UCSD-AML1 (cell line): ENCODE results near the gene TOM1L2.

ENCODE experiments used
- DNase-seq: peaks from one replicate; lab custom pipeline; 2025; ENCODE audit not compliant: unreplicated experiment; lab: John Stamatoyannopoulos, UW

The TOM1L2 gene

GRCh38 chr17:17900615-17901520 lies 71.3 kb downstream of the TOM1L2 start:
- DNase-seq: no peak

- no peak for DNase-seq
Observed at GRCh38 chr17:17899486-17899885, 72.7 kb downstream of the TOM1L2 start.

DNA sequence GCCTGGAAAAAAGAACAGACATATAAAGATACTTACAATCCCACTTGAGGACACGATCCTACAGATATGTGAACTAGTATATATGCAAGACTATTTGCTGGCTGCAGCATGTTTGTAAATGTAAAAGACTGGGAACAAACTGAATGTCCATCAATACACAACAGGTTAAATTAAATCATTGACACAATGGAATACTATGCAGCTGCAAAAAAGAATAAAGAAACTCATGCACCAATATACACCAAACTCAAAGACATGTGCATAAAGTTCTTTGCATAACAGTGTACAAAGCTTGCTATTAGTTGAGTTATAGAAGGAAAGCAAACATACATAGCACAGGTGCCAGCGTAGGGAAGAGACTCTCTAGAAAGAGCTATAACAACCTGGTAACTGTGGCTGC lies 73.5 kb downstream of the TOM1L2 start:
- no peak for DNase-seq

DNA sequence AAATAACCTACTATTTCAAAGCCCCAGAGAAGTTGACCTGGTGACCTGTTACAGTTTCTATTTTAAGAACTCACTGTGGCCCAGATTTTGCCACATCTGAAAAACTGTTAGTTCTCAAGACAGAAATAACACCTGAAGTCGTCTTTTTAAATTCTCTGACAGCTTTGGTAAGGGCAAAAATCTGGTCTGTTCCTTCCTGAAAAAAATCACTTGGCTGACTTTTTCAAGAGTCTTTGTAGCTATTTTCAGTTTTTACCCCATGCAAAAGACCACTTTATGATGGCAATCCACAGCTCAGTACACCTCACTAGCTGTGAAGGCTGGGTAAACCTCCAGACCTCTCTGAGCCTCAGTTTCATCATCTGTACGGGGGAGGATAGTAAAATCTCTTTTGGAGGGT lies 74.8 kb downstream of the TOM1L2 start:
- no peak for DNase-seq

GRCh38 chr17:17896746-17897145 lies 75.5 kb downstream of the TOM1L2 start:
- DNase-seq: no peak

- DNase-seq: no peak
Observed at GRCh38 chr17:17893801-17894644, 78.2 kb downstream of the TOM1L2 start.

DNA sequence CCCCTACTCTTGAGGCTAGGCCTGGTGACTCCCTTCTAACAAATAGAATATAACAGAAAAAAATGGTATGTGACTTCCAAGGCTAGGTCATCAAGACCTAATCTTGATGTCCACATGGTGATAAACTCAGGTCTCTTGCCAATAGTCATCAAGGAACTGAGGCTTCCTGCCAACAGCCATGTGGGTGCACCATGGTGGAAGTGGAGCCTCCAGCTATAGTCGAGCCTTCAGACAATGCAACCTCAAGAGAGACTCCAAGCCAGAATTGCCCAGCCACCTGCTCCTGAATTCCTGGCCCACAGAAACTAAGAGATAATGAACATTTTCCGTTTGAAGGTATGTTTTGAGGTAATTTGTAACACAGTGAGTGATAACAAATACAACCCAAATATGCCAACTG lies 79.5 kb downstream of the TOM1L2 start:
- DNase-seq: no peak

DNA sequence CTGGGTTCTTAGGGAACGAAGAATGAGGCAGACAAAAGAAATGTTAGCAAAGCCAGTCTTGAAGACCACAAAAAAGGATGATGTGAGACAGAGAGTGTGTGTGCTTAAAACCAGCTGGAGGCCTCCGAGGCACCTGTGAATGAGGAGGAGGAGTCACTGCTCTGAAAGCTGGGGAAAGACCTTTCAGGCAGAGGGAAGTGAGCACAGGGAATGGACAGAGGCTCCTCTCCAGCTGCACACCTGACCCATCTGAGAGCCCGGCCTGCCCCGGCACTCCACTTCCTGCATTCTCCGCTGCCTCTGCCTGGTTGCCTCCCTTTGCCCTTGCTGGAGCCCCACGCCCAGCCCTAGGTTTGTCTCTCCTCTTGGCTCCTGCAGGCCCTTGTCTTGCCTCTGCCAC lies 80.2 kb downstream of the TOM1L2 start:
- no peak for DNase-seq

- peak; percentile 49 for DNase-seq
Observed at GRCh38 chr17:17890773-17891759, 81.1 kb downstream of the TOM1L2 start.

GRCh38 chr17:17889922-17890321 lies 82.3 kb downstream of the TOM1L2 start:
- DNase-seq: no peak

- DNase-seq: no peak
Observed at GRCh38 chr17:17888821-17889220, 83.4 kb downstream of the TOM1L2 start.

GRCh38 chr17:17888371-17888770 lies 83.8 kb downstream of the TOM1L2 start:
- DNase-seq: no peak

- no peak for DNase-seq
Observed at GRCh38 chr17:17887752-17888304, 84.4 kb downstream of the TOM1L2 start.

- no peak for DNase-seq
Observed at GRCh38 chr17:17886726-17887125, 85.5 kb downstream of the TOM1L2 start.

GRCh38 chr17:17886226-17886625 lies 86.0 kb downstream of the TOM1L2 start:
- DNase-seq: no peak

DNA sequence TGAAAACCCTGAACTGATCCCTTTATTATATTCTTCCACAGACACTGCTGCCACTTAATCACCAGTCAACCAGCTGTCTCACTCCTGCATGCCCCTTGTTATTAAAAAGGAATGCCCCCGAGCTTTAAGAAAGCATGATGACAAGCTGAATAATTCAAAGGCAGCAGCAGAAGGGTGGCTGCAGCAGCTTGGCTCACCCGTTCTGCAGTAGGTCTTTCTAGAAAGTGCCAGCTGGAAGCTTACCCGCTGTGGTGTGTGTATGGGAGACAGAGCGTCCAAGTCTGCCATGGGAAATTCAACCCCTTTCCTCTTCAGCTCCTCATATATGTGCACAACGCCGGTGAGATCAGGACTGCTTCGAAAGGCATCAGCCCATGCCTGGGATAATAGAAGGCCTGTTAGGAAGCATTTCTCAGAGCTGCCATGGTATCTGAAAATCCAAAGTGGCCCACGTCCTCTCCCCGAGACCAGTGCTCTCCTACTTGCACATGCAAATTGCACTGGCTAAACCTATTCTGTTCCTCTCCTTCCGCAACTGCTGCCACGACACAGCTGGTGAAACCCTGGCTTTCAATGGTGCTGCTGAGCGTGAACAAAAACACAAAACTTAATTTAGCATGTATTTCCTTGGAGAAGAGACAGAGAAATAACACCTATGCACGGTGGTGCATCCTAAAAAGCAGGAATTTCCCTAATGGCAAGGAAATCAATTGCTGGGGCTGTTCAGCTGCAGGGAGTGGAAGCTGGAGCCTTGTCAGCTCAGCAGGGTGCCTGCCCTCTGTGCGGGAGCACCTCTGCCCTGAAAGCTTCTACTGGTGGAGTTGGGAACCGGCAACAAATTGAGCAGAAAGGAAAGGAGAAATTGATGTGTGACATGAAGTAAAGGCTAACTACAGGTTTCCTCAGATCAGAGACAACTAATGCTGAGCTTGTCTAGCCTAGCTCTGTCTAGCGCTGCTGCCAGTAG lies 87.5 kb downstream of the TOM1L2 start:
- DNase-seq: no peak

DNA sequence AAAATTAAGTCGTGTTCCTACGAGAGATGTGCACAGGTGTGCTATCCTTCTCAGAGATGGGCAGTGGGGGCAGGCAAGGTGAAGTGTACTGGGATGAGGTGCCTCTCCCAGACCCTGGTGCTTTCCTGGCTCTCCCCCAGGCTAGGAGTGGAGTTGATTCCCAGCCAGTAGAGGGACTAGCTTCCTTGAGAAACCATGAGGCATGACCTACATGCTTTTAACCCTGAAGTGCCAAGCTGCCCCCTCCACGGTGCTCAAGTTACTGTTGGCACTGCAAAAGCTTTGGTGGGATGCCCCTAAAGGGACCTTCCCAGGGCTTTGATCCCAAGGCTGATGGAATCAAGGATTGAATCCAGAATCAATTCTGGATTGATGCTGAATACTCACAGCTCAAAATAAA lies 88.4 kb downstream of the TOM1L2 start:
- no peak for DNase-seq

GRCh38 chr17:17882082-17882581 lies 90.1 kb downstream of the TOM1L2 start:
- no peak for DNase-seq

DNA sequence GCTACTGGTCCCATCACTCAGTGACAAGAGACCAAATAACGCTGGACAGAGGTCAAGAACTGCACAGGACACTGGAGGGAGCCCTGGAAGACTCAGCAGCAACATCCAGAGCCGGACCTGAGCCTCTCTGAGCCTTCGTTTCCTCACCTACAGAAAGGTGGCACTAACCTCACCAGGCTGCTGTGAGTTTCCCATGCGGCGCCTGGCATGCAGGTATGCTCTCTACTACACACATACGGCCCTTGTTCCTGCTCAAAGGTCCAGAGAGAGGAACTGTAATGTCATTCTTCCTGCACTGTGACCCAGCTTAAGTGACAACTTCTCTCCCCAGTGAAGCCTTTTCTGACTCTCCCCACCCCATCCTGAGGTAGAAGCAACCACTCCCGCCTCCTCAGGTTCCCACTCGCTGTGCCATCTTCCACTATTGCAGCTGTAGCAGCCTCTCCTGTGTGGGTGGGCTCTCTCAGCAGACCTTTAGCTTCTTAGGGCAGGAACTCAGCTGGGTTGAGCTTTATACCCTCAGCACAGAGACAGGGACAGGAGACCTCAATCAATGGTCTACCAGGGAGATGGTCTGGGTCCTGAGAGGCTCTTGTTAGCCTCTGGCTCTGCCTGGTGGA lies 91.5 kb downstream of the TOM1L2 start:
- DNase-seq: no peak
